Esophagus muscularis mucosa (tissue), 4 donors: ENCODE data around the gene PSMG4. TPM values are rescaled to one million over a fixed set of nuclear protein-coding genes. Genes with fewer than 3 reads are reported as not detected.

ENCODE experiments used
- DNase-seq: peaks from one replicate; pipeline ENCODE4 v3.0.0-alpha.2; 2017; ENCODE audit errors: extremely low spot score
- H3K27ac ChIP-seq, 4 donors: fragments of 200-600 bp; sonication (generic); replicated peaks in 1 of 4; 1 replicate in 3 of 4; 2 replicates in 1 of 4; pipeline ENCODE4 v1.5.1; 2016 to 2019; ENCODE audit warnings: mild to moderate bottlenecking in 1 of 4
- H3K27me3 ChIP-seq, 4 donors: fragments of 200-600 bp; sonication (generic); one replicate each; pipeline versions ENCODE4 v1.5.1 to v1.6.0; 2016 to 2019
- H3K36me3 ChIP-seq, 4 donors: fragments of 200-600 bp; sonication (generic); one replicate each; pipeline ENCODE4 v1.5.1; 2016 to 2019
- H3K4me1 ChIP-seq, 4 donors: fragments of 200-600 bp; sonication (generic); one replicate each; pipeline ENCODE4 v1.5.1; 2016 to 2019
- H3K4me3 ChIP-seq, 4 donors: fragments of 200-600 bp; sonication (generic); 1 replicate in 2 of 4; 2 replicates in 2 of 4; pipeline ENCODE4 v1.5.1; 2016 to 2019; ENCODE audit warnings: mild to moderate bottlenecking in 4 of 4, moderate library complexity in 1 of 4
- H3K9me3 ChIP-seq, 4 donors: fragments of 200-600 bp; sonication (generic); 1 replicate in 3 of 4; 2 replicates in 1 of 4; pipeline ENCODE4 v1.5.1; 2016 to 2019
- EP300 ChIP-seq: sonication (generic); formaldehyde crosslinking; IDR thresholded peaks from one replicate; pipeline ENCODE4 v1.6.1; 2017; ENCODE audit warnings: antibody characterized with exemption
- POLR2A ChIP-seq: fragments of 450-650 bp; IDR thresholded peaks from one replicate; pipeline ENCODE4 v1.6.1; 2017; ENCODE audit warnings: antibody characterized with exemption, moderate library complexity, mild to moderate bottlenecking, low read depth
- POLR2AphosphoS5 ChIP-seq, 2 donors: sonication (generic); formaldehyde crosslinking; IDR thresholded peaks; one replicate each; pipeline ENCODE4 v1.6.1; 2017; ENCODE audit warnings: antibody characterized with exemption in 2 of 2
- WGBS: methylation state at CpG from one replicate; pipeline ENCODE4 v1.1.5; 2018; 5-methylcytosine and 5-hydroxymethylcytosine counted together
- intact Hi-C: fragments of 100-400 bp; cut with DNase I; formaldehyde crosslinking; loops from one replicate; pipeline ENCODE4 v1.15.1; 2023
- total RNA-seq, 4 donors: library from RNA; depleted of rRNA; stranded (reverse); fragments of >200 nt; gene quantifications; one replicate each; pipeline versions ENCODE4 v1.1.0 to v1.2.1, GENCODE V29; 2016
- TF ChIP-seq, protein P1 (sequence below), 3 experiments: fragments of 200-600 bp in 2 of 3; fragments of 450-650 bp in 1 of 3; sonication (generic) in 2 of 3; IDR thresholded peaks; one replicate each; pipeline ENCODE4 v1.5.1; 2017 to 2019; ENCODE audit warnings: antibody characterized with exemption in 3 of 3, mild to moderate bottlenecking in 2 of 3, moderate library complexity in 1 of 3

The PSMG4 gene
- total RNA-seq, 4 donors from 2014 or later: 21.4 to 28.6 (median 25.7) TPM

DNA sequence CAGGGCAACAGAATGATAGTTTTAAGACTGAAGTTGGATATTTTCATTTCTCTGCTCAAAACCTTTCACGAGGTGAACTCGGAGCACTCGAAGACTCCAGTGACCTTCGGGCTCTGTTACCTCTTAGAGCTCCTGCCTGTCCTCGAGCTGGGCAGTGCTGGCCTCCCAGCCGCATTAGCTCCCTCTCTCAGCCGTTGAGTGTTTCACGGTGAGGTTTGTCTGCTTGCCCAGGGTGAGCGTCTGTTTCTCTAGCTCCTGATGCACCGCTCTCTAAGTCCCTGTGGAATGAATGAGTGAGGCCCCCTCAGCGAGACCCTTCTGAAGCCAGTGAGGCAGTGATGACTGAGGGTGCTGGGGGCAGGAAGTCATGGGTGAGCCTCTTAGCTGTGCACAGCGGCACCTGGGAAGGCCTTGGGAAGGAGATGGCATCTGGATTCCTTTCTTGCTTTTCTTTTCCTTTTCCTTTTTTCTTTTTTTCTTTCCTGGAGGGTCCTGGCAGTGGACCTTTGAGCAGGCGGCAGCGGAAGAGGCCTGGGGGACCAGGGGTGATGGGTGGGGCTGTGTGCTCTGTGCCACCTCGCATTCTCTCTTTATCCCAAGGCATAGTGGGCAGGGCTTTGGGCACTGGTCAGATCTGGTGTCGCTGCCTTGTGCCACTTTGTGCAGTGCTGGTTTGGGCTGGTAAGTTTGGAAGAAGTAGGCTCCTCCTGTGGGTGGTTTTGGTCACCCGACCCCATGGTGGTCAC is 2.2 kb downstream of the PSMG4 start:
- no peak overlapping the region for H3K27ac ChIP-seq
- TF ChIP-seq POLR2AphosphoS5 (IDR thresholded peaks at IDR 0.05) (no peak), EP300 (no peak), POLR2A (no peak)
- peaks cover 11 to 25% (median 17%) of the 10 kb centered on the region in 4 donors for H3K36me3 ChIP-seq
- peaks cover 30 to 68% (median 65%) of the 10 kb centered on the region in 4 donors for H3K4me1 ChIP-seq
- DNase-seq: no peak
- H3K9me3 ChIP-seq: no peaks in the 10 kb centered on the region
- no peaks in the 10 kb centered on the region for H3K27me3 ChIP-seq
- 74% methylated on average over 16 of the region's 17 CpGs for WGBS
- intact Hi-C loops: no loop called here
- peak overlapping the region in 2 of 4 donors; percentile 14 to 97 for H3K4me3 ChIP-seq

DNA sequence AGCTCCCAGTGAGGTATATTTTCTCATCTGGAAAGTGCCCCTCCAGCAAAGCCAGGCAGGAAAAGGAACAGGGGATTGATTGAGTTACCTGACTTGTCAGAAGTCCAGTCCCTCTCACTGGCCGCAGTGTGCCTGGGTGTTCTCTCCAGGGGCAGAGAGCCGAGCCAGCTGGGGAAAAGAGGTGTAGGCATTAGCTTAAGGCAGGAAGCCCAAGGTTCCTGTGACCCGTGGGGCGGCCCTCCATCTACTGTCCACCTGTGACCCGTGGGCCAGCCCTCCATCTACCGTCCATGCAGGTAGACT is 2.7 kb downstream of the PSMG4 start:
- TF ChIP-seq EP300 (no peak), POLR2AphosphoS5 (IDR thresholded peaks at IDR 0.05) (no peak), POLR2A (no peak)
- TF ChIP-seq, protein P1, sequence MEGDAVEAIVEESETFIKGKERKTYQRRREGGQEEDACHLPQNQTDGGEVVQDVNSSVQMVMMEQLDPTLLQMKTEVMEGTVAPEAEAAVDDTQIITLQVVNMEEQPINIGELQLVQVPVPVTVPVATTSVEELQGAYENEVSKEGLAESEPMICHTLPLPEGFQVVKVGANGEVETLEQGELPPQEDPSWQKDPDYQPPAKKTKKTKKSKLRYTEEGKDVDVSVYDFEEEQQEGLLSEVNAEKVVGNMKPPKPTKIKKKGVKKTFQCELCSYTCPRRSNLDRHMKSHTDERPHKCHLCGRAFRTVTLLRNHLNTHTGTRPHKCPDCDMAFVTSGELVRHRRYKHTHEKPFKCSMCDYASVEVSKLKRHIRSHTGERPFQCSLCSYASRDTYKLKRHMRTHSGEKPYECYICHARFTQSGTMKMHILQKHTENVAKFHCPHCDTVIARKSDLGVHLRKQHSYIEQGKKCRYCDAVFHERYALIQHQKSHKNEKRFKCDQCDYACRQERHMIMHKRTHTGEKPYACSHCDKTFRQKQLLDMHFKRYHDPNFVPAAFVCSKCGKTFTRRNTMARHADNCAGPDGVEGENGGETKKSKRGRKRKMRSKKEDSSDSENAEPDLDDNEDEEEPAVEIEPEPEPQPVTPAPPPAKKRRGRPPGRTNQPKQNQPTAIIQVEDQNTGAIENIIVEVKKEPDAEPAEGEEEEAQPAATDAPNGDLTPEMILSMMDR (IDR thresholded peaks at IDR 0.05): no peak

DNA sequence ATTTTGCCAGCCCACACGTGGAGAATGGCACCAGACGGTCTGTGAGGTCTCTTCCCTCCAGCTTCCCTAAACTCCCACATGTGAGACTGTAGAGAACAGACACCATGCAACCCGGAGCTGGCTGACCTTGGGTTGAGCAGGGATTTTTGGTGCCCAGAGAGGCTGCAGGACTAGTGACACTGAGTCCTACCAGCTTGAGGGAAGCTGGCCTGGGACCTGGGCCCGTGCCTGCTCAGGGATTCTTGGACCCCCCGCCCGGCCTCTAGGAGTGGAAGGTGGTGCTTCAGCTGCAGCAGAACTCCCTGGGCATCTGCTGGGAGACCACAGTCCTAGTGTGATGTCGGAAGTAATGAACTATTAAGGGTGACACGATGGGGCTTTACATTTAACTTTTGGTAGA is 3.2 kb downstream of the PSMG4 start:
- Histone ChIP-seq H3K27me3 (no peaks in the 10 kb centered on the region), H3K4me3 (no peak overlapping the region), H3K36me3 (peaks cover 11 to 25% (median 17%) of the 10 kb centered on the region in 4 donors), H3K9me3 (no peaks in the 10 kb centered on the region), H3K27ac (no peak overlapping the region), H3K4me1 (peaks cover 30 to 74% (median 69%) of the 10 kb centered on the region in 4 donors)
- DNase-seq: no peak
- intact Hi-C loops: no loop called here
- 59% methylated on average over 8 of the region's 8 CpGs for WGBS
- TF ChIP-seq, protein P1 (IDR thresholded peaks at IDR 0.05): no peak
- no peak for TF ChIP-seq POLR2AphosphoS5 (IDR thresholded peaks at IDR 0.05)
- no peak for TF ChIP-seq POLR2A

More for the DNA sequence above, 2.7 kb downstream of the PSMG4 start:
- WGBS: 77% methylated on average over 6 of the region's 6 CpGs
- Histone ChIP-seq H3K9me3 (no peaks in the 10 kb centered on the region), H3K4me1 (peaks cover 30 to 73% (median 69%) of the 10 kb centered on the region in 4 donors), H3K27me3 (no peaks in the 10 kb centered on the region), H3K4me3 (no peak overlapping the region), H3K27ac (no peak overlapping the region), H3K36me3 (peaks cover 11 to 25% (median 17%) of the 10 kb centered on the region in 4 donors)
- intact Hi-C loops: no loop called here
- no peak for DNase-seq

DNA sequence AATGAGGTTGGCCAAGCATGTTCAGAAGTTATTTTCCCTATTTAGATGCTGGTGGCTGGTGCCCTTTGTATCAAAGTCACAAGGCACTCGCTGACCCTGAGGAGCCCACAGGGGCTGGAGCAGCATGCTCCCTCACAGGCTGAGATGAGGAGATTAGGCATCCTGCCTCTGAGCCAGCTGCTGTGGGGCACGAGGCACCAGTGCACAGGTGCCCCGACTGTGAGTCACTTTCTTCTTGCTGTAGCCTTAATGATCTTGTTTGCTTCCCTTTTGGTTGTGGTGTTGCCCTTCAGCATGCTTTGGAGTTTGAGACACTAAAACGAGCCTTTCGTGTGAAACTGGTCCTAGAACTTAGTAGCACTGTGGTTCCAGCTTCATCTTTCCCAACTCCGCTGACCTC is 4.3 kb downstream of the PSMG4 start:
- H3K27ac ChIP-seq: no peak overlapping the region
- H3K36me3 ChIP-seq: peaks cover 12 to 34% (median 22%) of the 10 kb centered on the region in 4 donors
- no peak overlapping the region for H3K4me3 ChIP-seq
- 86% methylated on average over 6 of the region's 6 CpGs for WGBS
- no peaks in the 10 kb centered on the region for H3K9me3 ChIP-seq
- TF ChIP-seq, protein P1 (IDR thresholded peaks at IDR 0.05): no peak
- TF ChIP-seq EP300: no peak
- TF ChIP-seq POLR2AphosphoS5 (IDR thresholded peaks at IDR 0.05): no peak
- no peak for TF ChIP-seq POLR2A
- DNase-seq: no peak
- H3K4me1 ChIP-seq: peaks cover 30 to 73% (median 68%) of the 10 kb centered on the region in 4 donors
- intact Hi-C loops: no loop called here
- no peaks in the 10 kb centered on the region for H3K27me3 ChIP-seq

DNA sequence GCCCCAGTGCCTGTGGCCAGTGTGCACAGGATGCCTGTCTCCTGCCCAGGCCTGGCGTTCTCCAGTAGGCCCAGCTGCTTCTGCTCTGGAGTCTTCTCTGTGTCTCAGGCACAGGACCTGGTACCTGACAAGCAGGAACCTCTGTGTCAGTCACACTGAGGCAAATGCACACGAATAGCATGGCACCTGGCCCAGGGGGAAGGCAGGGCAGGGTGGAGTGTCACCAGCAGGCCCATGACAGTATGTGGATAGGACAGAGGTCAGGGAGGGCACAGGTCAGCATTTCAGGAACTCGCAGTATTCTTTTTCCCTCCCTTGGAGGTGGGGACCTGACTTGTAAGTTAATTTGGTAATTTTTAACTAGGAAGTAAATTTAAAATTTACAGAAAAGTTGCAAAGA is 5.6 kb downstream of the PSMG4 start:
- Histone ChIP-seq H3K27me3 (no peaks in the 10 kb centered on the region), H3K36me3 (peaks cover 16 to 47% (median 34%) of the 10 kb centered on the region in 4 donors), H3K9me3 (no peaks in the 10 kb centered on the region), H3K4me1 (peaks cover 25 to 67% (median 62%) of the 10 kb centered on the region in 4 donors), H3K27ac (no peak overlapping the region), H3K4me3 (no peak overlapping the region)
- no peak for DNase-seq
- TF ChIP-seq, protein P1 (IDR thresholded peaks at IDR 0.05): no peak
- TF ChIP-seq POLR2A (no peak), EP300 (no peak), POLR2AphosphoS5 (IDR thresholded peaks at IDR 0.05) (no peak)
- 77% methylated on average over 3 of the region's 3 CpGs for WGBS
- intact Hi-C loops: no loop called here
